Activated naive CD4-positive, alpha-beta T cell (primary cell): ENCODE data around the gene KDM4E.
A peak's percentile ranks its signal among the peaks of the same experiment; 100 is the strongest.
"Not testable (repeated sequence)": the region's sequence is repeated elsewhere in the genome, so short reads cannot be mapped to it uniquely, and the experiment has no call there.

ENCODE experiments used
- DNase-seq, 4 experiments: peaks; one replicate each; lab custom pipeline; 2025; lab: John Stamatoyannopoulos, UW

KDM4E gene

GRCh38 chr11:95024958-95025357 lies at the start of gene KDM4E:
Gene KDM4E (plus strand): TSS chr11:95025258. CDS start chr11:95025558, 300 bp downstream.
- DNase-seq, result no peak

DNA sequence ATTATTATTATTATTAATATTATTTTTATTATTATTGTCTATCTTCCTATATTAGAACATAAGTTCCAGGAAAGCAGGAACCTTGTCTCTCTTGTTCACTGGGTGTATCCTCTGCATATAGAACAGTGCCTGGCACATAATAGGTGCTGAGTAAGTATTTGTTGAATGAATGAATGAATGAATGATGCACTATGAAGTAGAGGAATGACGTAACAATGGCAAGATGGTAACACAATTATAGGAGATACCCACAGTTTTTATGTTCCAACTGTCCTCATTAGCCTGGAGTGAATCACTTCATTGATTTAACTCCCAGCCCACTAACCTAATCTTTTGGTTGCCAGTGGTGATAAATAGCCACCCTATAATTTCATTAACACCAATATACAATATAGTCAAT lies 49.5 kb upstream of the KDM4E start:
- no peak for DNase-seq

DNA sequence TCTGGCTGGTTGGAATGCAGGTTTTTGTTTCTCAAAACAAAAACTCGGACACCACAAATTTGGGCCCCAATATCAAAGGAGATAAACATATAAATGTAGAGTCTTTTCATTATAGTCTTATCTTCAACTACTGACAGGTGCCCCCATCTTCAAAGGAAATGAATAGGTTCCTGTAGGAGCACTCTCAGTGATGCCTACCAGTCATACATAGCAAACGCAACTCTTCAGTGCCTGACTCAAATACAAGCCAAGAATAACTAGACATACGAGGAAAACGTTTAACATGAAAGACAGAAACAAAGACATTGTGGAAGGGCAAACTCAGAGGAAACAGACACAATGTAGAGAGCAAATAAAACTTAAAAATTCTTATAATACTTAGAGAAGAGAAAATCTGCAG lies 37.7 kb upstream of the KDM4E start:
- DNase-seq, result no peak

- DNase-seq, result no peak
These were observed 36.3 kb upstream of the KDM4E start for GRCh38 chr11:94988748-94989147.

DNA sequence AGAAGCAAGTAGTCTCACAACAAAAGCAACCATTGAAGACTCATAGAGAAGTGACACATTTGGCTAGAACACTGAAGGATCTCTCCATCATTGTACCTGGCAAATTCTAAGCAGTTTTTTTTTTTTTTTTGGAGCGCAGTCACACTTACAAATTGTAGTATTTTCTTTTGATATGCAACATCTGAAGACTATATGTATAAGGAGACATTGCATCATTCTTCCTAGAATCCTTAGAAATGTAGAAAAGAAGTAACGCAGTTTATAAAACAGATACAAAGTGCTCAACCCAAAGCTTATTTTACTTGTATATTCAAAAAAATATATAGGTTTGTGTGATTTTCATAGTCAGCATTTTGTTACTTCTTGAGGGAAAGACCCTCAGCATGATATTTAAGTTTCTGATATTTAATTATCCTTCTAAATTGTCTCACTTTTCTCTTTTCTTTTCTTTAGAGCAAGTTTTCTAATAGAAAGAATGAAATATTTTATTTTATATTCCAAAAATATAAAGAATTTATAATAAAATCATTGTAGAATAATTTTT lies 31.6 kb upstream of the KDM4E start:
- DNase-seq, result no peak

- no peak for DNase-seq
These were observed 27.6 kb upstream of the KDM4E start for GRCh38 chr11:94997437-94997836.

DNA sequence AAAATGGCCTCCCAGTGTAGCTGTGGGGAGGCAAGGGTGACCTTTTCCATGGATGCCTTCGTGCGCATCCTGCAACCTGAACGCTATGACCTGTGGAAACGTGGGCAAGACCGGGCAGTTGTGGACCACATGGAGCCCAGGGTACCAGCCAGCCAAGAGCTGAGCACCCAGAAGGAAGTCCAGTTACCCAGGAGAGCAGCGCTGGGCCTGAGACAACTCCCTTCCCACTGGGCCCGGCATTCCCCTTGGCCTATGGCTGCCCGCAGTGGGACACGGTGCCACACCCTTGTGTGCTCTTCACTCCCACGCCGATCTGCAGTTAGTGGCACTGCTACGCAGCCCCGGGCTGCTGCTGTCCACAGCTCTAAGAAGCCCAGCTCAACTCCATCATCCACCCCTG lies 26.8 kb upstream of the KDM4E start:
- DNase-seq, result no peak

DNA sequence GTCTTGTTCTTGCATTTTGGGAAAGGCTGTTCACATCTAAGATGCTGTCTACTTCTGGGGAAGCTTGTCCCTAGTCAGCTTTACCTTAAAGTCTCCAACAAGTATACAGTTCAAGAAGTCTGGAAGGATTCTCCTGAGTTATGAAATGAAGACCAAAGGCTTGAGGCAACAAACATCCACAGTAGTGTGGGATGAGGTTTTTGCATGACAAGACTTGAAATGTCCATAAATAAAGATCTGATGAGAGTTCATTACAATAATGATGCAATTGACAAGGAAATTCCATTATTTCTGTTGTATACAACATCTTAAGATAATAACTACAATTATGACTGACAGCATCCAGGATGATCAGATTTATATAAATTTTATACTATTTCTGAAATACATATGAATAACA lies 21.3 kb upstream of the KDM4E start:
- no peak for DNase-seq

- no peak for DNase-seq
These were observed 19.4 kb upstream of the KDM4E start for GRCh38 chr11:95005642-95006041.

DNA sequence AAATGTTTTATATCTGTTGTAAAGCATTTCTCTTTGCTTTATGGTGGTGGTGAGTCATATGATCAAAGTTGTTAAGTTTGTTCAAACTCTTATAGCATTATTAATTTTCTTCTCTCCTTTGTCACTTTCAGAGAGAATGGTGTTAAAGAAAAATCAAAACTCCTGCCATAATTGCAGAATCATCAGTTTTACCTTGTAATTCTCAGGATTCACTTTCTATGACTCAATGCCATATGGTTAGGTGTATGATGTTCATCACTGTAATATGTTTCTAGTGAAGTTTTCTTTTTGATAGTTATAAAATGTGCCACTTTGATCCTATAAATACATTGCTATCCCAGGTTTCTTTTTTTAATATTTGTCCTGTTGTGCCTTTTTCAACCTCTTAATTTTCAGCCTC lies 13.7 kb upstream of the KDM4E start:
- no peak for DNase-seq

DNA sequence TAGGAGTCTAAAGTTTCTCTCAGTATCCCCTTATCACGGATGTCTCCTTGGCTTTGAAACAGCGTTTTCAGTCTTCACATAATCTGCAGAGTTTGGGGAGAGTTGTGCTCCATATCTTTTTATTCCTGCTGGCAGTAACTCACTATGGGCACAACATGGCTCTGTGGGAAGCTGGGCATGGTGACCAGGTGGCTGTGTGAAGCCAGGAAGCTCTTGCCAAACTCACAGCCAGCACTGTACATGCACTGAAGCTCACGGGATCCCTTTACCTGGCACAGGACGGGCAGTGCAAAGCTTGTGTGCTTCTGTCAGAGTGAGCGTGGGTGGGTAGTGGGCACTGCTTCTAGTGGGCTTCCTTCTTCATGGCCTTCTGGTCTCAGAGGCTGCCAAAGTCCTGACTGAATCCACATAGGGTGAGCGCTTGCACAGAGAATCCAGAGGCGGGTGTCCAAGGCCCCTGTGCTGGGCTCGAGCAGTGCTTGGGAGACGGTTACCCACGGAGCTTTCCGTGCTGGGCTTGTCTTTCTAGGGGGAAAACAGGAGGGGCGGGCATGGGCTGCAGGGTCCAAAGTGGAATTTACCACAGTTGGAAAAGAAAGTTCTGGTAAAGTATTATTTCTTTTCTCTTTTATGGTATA lies 10.8 kb upstream of the KDM4E start:
- DNase-seq, result no peak

GRCh38 chr11:95016139-95016538 lies 8.9 kb upstream of the KDM4E start:
- DNase-seq, result no peak

- not testable (repeated sequence) for DNase-seq
These were observed 3.6 kb upstream of the KDM4E start for GRCh38 chr11:95021468-95021867.

DNA sequence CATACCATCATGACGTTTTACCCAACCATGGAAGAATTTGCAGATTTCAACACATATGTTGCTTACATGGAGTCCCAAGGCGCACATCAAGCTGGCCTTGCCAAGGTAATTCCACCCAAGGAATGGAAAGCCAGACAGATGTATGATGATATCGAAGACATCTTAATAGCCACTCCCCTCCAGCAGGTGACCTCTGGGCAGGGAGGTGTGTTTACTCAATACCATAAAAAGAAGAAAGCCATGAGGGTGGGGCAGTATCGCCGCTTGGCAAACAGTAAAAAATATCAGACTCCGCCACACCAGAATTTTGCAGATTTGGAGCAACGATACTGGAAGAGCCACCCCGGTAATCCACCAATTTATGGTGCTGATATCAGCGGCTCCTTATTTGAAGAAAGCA lies 536 bp downstream of the KDM4E start:
- DNase-seq, result not testable (repeated sequence)

DNA sequence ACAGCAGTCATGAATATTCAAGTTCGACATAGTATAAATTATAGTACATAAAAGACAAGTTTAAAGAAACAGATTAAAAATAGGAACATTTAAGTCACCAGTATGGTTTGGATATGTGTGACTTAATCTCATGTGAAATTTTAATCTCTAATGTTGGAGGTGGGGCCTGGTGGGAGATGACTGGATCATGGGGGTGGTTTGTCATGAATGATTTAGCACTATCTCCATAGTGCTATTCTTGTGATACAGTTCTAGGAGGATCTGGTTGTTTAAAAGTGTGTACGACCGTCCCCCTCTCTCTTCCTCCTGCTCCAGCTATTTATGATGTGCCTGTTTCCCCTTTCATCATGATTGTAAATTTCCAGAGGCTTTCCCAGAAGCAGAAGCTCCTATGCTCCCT lies 3.3 kb downstream of the KDM4E start:
- DNase-seq, result no peak

GRCh38 chr11:95033051-95033450 lies 8.0 kb downstream of the KDM4E start:
- DNase-seq, result no peak

- DNase-seq, result no peak
These were observed 10.3 kb downstream of the KDM4E start for GRCh38 chr11:95035316-95035715.

GRCh38 chr11:95037356-95038035 lies 12.4 kb downstream of the KDM4E start:
- peak in 1 of 4 experiments; percentile 6 for DNase-seq

DNA sequence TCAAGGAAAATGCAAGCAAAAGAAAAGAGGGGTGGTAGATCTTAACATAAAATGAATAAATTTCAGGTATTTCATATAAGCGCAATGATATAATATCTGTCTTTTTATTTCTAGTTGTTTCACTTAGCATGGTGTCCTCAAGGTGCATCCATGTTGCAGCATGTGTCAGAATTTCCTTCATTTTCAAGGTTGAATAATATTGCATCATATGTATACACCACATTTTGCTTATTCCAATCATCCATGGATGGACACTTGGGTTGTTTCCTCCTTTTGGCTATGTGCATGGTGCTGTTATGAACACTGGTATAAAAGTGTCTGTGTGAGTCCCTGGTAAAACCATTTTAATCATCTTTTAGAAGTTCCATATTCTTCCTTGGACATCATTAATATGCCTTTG lies 17.2 kb downstream of the KDM4E start:
- DNase-seq, result no peak

- DNase-seq, result no peak
These were observed 17.8 kb downstream of the KDM4E start for GRCh38 chr11:95042906-95043305.

DNA sequence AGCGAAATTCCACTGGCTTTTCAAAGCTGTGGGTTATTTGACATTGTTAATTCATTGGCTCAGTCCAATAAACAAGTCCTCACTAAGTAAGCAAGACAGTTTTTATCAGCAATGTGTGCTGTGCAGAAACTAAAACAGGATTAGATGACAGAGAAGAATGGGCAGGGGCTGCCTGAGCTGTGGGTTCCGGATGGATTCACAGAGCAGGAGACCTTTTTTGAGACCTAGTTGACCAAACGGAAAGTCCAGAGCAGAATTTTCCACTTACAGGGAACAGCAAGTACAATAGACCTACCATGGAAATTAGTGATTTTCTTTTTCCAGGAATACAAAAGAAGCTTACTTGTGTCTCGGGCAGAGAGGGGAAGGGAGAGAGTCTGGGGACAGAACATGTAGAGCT lies 19.0 kb downstream of the KDM4E start:
- DNase-seq, result no peak

- DNase-seq, result no peak
These were observed 20.8 kb downstream of the KDM4E start for GRCh38 chr11:95045812-95046211.

GRCh38 chr11:95049122-95049521 lies 24.1 kb downstream of the KDM4E start, which contains the start of gene KDM4F:
Gene KDM4F (plus strand): TSS chr11:95049422.
- DNase-seq, result not testable (repeated sequence)
